HG03045 (cell line): ENCODE results near the gene PNPLA7.
"Not testable (repeated sequence)": the region's sequence is repeated elsewhere in the genome, so short reads cannot be mapped to it uniquely, and the experiment has no call there.

Experiments used
- ATAC-seq: cut with Tn5 transposase; IDR thresholded peaks from one replicate; pipeline ENCODE4 v1.9.1; 2021; ENCODE audit warnings: mild to moderate bottlenecking, moderate library complexity; ENCODE audit not compliant: unreplicated experiment

PNPLA7 gene

DNA sequence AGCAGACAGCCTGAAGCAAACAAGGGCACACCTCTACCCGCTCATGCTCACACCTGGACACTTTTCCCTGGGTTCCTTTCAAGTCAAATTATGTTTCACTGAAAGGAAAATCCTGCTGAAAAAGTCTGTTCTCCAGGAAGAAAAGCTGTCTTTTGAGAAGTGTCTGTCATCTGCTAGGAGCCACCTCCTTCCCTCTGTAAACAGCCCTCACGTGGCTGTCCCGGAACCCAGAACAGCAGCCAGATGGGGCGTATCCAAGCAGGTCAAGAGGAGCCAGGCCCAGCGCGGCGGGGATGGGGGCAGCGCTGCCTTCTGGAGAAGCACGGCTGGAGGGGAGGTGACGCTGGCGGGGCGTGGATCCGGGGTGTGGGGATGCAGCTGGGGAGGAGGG lies at the start of gene PNPLA7:
Gene PNPLA7, minus strand, starts transcription at position 172 of the 391 bp plus-strand sequence. CDS start 205 bp downstream, outside the sequence.
- ATAC-seq = no peak

DNA sequence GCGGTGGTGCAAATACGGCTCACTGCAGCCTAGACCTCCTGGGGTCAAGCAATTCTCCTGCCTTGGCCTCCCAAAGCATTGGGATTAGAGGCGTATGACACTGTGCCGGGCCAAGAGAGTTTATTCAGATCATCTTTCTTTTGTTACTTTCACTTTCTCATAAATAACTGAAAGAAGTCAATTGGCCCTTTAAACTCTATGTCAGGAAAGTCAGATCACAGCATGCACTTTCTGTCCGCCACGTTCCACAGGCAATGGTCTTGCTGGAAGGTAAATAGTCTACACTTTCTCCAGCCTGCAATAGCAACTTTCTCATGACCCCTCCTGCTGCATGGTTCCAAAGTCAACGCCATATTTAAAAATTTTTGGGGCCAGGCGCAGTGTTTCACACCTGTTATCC lies 48.7 kb upstream of the PNPLA7 start:
- ATAC-seq = no peak

GRCh38 chr9:137596577-137596976 lies 46.4 kb upstream of the PNPLA7 start:
- ATAC-seq = not testable (repeated sequence)

DNA sequence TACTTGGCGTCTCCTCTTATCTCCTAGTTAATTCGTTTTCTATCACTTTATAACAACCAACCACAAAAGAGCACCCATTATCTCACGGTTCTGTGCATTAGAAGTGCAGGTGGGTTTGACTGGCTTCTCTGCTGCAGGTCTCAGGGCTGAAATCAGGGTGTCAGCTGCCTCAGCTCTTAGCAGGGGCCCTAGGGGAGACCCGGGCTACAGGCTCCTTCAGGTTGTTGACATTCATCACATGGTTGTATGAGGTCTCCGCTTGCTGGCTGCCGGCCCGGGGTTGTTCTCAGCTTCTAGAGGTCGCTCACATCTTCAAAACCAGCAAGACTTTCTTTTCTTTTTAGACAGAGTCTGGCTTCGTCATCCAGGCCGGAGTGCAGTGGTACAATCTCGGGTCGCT lies 43.0 kb upstream of the PNPLA7 start:
- ATAC-seq = no peak

DNA sequence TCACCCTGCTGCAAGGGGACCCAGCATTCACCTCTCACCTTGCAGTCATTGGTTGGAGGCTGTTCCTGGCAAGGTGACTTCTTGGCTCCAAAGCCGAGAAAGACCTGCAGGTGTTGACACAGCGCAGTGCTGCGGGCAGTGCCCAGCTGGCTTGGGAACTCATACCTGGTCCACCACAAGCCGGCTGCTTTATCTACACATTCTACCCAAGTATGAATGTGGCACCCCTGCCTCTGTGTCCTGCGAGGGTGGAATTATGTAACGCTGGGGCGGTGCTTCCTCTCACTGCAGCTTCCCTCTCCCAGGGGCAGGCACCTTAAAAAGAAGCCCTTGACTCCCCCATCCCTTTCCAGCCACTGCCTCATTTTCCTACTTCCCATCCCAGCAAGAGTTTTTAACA lies 42.6 kb upstream of the PNPLA7 start:
- no peak for ATAC-seq

DNA sequence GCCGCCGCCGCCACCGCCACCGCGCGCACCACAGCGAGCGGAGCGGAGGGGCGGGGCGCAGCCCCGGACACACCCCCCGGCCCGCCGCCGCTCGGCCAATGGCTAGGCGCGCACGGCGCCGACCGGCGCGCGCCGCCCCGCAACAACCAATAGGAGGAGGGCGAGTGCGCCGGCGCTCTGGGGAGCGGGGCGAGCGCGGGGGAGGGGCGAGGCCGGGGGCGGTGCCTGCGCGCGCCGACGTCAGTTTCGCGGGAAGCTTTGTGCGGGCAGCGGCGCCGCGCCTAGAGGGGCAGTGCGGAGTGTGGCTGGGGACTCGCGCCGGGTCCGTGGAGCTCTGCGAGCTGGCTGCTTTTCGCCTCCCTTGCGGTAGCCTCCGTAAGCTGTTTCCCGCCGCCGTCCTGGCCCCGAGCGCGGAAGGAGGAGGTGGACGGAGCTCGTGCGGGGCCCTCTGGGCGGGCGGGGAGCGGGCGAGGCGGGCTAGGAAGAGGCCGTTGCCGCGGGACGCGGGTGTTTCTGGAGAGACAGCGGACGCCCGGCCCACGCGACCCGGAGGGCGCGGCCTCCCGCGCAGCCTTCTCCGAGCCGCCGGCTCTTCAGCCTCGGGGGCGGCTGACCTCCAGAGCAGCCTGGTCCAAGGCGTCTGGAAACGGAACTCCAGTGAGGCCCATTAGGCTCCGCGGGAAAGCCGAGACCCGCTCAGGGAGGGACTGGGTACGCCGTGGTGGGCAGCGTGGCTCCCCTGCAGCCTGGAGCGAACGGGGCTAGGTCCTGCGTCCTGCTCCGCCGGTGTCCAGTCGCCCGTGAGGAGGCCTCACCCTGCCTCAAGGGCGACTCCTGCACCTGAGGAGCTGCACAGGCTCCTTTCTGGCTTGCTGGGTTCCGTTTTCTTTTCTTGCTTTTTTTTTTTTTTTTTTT lies 40.5 kb upstream of the PNPLA7 start, which contains the start of gene ZMYND19:
Gene ZMYND19, minus strand, starts transcription at position 44 of the 915 bp plus-strand sequence. CDS start 249 bp downstream, outside the sequence.
- ATAC-seq = peak; percentile 80

- no peak for ATAC-seq
Measured at GRCh38 chr9:137590123-137590468, 39.9 kb upstream of the PNPLA7 start.

DNA sequence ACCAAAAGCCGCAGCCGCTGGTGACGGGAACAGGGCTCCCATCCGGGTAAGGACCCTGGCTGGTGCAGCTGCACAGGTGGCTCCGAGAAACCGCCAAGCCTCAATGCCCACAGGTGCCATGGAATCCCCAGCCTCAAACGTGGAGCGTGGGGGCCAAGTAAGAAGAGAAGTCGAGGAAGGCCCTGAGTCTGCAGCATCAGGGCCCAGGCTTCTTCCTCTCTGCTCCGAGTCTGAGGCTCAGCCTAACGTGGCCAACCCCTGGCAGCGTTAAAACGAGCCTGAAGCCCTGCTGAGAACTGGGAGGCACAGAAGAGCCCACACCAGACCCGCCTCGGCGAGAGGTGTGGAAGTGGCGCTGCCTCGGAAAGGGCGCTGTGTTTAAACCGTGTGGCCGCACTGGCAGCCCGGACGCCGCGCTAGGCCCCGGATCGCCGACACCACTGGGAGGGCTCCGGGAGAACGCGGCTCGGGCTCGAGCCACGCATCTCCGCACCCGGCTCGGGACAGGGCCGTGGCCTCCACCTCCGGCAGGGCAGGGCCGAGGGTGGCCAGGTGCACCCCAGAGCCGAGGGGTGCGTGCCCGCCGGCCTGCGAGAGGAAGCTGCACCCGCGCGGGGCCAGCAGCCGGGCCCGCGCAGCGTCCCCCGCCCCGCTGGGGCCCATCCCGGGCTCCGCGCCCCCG lies 39.4 kb upstream of the PNPLA7 start:
- ATAC-seq = peak; percentile 10

DNA sequence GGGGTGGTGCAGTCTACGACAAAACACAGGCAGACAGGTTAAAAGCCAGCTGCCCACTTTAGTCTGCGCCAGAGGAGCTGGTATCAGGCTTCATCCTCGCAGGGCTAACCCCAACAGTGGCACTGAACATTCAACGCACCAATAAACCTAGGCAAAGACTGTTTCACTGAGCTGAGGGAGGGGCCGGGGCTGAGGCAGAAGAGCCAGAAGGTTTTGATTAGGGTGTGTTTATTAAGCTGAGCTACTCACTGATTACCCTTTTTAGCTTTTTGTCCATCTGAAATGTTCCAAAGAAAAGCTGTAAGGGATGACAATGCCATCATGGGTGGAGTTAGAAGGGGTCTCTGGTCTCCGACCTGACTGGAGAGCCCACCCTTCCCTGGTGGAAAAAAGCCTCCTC lies 38.7 kb upstream of the PNPLA7 start:
- no peak for ATAC-seq

DNA sequence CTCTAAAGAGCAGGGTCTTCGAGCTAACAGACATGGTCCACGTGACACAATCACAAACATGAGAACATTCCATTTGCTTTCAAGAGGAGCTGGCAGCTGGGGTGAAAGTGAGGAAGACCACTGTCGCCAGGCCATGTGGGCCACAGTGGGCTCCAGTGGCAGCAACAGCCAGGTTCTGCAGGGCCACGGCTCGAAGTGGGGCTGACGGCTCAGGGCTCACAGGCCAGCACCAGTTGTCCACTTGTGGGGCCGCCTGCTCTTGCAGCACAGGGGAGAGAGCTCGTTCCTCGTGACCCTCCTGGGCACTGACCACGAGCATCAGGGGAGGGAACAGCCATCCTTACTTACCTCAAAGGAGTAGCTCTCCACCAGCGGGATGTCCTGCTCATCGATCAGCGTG lies 38.1 kb upstream of the PNPLA7 start:
- no peak for ATAC-seq

DNA sequence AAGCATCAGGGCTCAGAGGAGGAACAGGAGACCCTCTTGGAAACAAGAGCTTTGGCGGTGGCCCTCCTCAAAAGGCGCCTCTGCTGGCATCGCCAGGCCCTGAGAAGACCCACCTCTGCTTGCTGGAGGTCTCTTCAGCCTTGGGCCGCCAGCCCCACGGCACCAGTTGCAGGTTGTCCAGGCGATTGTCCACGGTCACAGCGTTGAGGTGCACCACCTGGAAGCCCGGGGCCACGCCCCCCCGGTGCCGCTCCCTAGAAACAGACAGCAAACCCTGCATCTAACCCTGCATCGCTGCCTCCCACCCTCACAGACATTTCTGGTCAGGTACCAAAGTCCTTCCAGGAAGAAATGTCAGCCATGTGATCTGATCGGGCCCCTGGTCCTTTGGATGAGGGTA lies 36.7 kb upstream of the PNPLA7 start:
- no peak for ATAC-seq

DNA sequence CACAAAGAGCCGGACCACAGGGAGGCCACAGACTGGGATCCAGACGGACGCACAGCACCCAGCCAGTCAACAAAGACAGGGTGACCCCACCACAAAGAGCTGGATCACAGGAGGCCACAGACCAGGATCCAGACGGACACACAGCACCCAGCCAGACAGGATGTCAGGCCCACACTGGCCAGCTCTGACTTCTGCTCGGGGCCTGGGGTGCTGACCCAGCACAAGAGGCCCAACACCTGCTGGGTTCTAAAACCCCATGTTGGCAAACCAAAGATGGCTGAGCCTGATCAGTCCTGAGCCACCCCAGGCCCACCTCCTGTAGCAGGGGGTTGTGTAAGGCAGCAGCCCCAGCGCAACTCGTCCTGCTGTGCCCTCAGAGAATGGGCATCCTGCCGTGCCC lies 33.8 kb upstream of the PNPLA7 start:
- no peak for ATAC-seq

GRCh38 chr9:137583347-137583746 lies 33.1 kb upstream of the PNPLA7 start:
- no peak for ATAC-seq

GRCh38 chr9:137582286-137582860 lies 32.2 kb upstream of the PNPLA7 start:
- no peak for ATAC-seq

DNA sequence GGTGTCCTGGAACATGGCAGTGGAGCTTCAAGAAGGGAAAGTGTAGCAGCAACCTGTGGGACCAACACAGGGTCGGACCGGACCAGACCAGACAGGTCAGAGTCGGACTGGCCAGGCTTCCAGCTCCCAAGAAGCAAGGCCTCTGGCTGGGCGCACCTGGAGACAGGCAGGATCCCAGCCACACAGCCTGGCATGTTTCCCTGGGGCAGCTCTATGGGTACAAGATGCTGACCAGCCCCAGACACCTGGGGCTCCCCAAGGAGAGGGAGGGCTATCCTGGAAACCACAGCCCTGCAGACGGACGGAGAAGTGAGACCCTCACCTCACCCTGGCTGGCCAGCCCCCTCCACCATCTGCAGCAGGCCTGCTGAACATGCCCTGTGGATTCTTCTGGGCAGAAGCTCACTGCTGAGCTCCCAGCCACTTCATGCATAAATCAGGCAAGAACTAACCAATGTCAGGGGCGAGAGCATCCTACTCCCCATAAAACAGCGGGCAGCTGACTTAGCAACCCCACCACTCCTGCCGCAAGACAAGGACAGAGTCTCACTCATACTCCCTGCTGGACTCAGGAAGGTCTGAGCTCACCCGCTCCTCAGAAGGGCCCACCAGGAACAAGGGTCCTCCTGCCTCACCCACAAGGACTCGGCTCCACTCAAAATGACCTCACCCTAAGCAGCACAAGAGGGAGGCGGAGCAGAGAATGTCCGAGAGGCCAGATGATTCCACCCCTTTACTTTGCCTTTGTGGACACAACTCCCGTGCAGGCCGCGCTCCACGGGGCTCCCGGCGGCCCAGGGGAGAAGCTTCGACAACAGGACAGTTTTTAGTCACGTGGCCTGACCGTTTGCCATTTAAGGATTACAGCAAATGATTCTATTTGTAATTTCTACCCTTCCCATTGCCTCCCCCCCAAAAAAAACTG lies 31.4 kb upstream of the PNPLA7 start:
- no peak for ATAC-seq

DNA sequence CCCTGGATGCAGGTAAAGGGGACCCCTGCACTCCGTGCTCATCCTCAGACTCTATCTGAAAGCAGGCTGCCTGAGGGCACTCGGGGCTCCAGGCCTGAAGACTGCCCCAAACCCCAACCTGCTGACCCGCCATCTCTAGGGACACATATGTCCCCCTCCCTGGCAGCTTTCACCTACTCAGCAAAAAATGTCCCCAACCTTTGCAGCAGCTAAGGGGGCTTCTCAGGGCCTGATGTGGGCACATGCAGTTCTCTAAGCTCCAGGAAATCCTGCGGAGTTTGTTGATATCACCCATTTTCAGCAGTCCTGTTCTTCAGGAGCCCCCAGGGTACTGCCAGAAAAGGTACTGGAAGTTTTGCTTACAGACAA lies 30.7 kb upstream of the PNPLA7 start:
- no peak for ATAC-seq

DNA sequence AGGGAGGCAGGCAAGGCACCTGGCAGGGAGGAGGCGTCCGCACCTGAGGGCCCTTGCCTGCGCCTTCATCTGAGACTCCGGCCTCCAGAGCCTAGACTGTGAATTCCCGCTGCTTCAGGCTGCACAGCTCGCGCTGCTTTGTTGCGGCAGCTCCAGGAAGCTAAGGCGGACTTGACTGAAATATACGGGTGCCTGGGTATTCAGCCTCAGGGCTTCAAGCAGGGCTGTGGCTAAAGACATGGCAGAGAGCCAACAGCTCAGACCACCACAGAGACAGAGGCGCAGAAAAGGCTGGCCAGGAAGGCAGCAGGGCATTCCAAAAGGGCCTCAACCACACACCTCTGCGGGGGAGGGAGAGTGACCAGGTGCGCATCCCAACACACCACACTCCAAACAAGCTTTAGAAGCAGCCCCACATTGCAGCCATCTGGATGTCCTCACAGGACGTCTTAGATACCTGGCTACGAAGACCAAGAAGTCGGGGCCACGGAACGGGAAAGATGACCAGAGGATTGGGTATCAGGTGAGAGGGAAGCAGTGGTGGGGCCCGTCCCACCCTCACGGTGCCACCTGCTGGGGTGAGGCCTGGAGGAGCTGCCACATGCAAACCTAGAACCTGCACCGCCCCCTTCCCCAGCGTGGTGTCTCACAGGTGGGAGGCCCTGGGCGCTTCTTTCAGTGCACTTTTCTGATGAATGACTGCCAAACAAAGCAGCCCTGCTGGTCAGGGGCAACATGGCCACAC lies 30.2 kb upstream of the PNPLA7 start:
- ATAC-seq = no peak

GRCh38 chr9:137579259-137579604 lies 29.0 kb upstream of the PNPLA7 start:
- no peak for ATAC-seq

GRCh38 chr9:137578518-137579258 lies 28.5 kb upstream of the PNPLA7 start, which contains the start of gene DPH7:
TSS of gene DPH7 (minus strand) at chr9:137578925. CDS start at chr9:137578777, 148 bp downstream.
- peak; percentile 85 for ATAC-seq
